Measurements from ENCODE around the gene BCAS2. TPM values are rescaled to one million over a fixed set of nuclear protein-coding genes. Genes with fewer than 3 reads are reported as not detected.

The BCAS2 gene
- total RNA-seq, 8 experiments from 2014 or later, result 53.9 to 132 (median 93.0) TPM

DNA sequence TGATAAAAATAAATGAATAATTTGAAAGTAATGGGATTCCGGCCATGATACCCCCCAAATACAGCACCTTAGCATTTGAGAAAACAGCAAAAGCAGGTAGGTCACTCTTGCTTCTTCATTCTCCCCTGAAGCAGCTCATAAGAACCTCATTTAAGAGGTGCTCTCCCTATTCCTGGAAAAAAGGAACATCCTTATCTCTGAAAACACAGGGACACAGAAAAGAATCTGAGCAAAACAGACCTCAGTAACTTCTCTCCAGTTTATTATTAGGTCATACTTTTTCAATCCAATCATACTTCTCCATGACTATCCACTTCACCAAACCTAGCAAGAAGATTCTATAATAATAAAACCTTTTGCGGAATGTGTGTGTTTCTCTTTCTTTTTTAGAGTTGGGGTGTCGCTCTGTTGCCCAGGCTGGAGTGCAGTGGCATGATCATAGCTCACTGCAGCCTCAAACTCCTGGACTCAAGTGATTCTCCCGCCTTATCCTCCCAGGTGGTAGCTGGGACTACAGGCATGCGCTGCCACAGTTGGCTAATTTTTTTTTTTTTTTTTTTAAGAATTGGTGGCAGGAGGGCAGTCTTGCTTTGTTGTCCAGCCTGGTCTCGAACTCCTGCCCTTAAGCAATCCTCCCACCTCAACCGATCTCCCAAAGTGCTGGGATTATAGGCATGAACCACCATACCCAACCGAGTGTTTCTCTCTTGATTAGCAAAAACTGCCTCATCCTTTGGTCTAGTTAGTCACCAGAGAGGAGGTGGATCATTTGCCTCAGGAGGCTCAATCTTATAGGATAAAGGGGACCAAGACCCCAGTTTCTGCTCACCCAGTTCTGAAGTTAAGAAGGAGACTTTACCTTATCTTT, 59.8 kb downstream of the BCAS2 start:
- ATAC-seq (replicated peaks in 6 of 8), result no peak
- in situ Hi-C loops (cut with MboI; ENCODE audit: low pct_unique_long_range_greater_than_20kb in 2 of 9, low sequenced_read_pairs in 9 of 9, unreplicated experiment in 9 of 9), result loop anchor here in 1 of 9 experiments (25.0 kb wide), 1 partner anchor 566 kb away; the partner anchor contains the start of gene TSPAN2
- Histone ChIP-seq H3K4me3 (no peak overlapping the region), H3K4me1 (replicated peaks in 1 of 2) (no peaks in the 10 kb centered on the region), H3K27ac (no peak overlapping the region)
- 64 to 93% (median 79%) methylated on average over 3 to 8 of the region's 8 CpGs; no CpG with 5 or more reads in 1 of the 10 experiments for WGBS, 10 experiments

Other genes with a start within 250 kb of the BCAS2 start
- gene TRIM33, start 70.4 kb downstream of the BCAS2 start, total RNA-seq, result 10 to 100 TPM; 20.2 to 63.0 (median 51.4) TPM
- 1 to 10 TPM in 3 of 8 experiments, under 1 TPM in 5; 0.43 to 2.6 (median 0.90) TPM for gene DENND2C, start 88.4 kb upstream of the BCAS2 start, total RNA-seq
- gene AMPD1, start 113.9 kb upstream of the BCAS2 start, total RNA-seq, result under 1 TPM in 2 of 8 experiments, not detected in 6; 0.08 to 0.28 TPM
- gene NRAS, start 135.2 kb upstream of the BCAS2 start, total RNA-seq, result 10 to 100 TPM; 15.8 to 87.0 (median 50.8) TPM
- 100 to 1,000 TPM; 343 to 800 (median 541) TPM for gene CSDE1, start 176.4 kb upstream of the BCAS2 start, total RNA-seq
- 100 to 1,000 TPM in 2 of 8 experiments, 10 to 100 TPM in 6; 68.3 to 141 (median 92.4) TPM for gene SIKE1, start 199.1 kb upstream of the BCAS2 start, total RNA-seq